Measurements from ENCODE around the gene RAET1L.
"Not testable (repeated sequence)": the region's sequence is repeated elsewhere in the genome, so short reads cannot be mapped to it uniquely, and the experiment has no call there.

The RAET1L gene

DNA sequence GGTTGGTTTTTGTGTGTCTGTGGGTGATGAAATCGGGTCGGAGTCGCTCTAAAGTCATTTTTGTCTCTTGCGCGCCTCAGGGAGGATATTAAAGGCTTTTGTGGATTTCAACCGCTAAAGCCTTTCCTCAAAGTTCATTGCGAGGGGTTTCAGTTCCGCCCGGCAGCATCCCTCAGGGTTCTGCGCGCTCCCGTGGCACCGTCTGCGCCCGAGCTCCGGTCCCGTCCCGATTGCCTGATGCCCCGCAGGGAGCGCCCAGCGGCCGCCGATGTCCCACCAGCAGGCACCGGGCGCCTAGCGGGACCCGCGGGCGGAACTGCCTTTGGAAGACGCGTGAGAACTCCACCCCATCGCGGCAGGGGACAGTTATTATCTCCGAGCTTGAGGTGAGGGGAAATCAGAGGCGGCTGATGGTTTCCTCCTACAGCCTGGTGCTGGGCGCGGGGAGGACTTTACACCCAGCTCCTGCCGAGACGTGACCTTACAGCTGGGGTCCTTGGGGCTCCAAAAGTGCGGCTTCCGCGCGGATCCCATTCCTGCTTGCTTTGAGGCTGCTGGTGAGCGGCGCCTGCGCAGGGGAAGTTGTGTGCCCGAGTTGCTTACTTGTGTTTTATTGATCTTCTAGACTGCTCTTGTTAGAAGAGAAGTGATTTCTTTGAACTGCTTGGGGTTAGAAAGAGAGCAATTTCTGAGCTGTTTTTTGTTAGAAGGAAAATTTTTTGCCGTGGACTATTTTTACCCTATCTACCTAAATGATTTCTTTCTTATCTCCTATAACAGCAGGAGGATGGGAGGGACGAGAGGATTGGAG lies 34.5 kb downstream of the RAET1L start:
- no peak for DNase-seq

DNA sequence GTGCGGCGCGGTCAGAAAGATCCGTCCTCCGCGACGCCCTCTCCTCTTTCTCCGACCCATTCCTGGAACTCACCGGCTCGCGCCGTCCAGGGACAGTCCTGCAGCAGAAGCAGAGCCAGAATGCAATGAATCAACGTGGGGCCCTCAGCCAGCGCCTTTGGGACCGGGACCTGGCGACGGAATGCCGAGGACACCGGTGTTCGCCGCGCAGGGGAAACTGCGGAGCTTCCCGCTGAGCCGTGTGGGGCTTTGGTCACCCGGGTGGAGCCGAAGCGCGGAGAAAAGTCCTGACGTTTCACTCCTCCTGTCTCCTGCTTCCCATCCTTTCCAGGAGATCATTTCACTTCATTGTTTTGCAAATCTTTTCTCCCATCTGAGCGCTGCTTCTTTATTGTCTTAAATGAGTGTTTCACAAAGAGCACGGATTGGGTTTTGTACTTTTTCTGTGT lies 35.1 kb downstream of the RAET1L start:
- DNase-seq = no peak

DNA sequence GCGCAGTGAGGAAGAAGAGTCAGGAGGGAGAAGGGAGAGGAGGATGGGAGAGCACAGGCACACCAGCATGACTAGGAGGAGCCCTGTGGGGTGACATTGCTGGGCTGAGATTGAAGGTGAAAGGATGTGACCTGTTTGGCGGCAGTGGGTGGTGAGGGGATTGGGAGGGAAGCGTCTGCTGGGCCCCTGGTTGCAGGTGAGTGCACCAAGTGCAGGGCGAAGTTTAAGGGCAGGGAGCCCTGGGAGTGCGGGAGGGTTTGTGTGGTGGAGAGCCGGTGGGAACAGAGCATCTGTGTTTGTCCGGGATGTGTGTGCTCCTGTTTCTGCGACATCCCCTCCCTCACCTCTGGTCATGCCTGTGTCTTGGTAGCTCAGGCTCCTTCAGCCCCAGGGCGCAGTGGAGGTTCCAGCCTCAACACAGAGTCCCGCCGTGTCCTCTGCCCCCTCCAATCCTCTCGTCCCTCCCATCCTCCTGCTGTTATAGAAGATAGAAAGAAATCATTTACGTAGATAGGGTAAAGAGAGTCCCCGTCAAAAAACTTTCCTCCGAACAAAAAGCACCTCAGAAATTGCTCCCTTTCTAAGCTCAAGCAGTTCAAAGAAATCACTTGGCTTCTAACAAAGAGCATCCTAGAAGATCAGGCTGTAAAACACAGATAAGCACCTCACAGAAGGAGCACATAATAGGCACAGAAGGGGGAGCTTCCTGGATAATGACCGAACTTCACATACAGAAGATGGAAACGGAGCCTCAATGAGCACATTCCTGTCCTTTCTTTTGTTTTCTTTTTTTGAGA lies 36.6 kb downstream of the RAET1L start:
- no peak for DNase-seq

DNA sequence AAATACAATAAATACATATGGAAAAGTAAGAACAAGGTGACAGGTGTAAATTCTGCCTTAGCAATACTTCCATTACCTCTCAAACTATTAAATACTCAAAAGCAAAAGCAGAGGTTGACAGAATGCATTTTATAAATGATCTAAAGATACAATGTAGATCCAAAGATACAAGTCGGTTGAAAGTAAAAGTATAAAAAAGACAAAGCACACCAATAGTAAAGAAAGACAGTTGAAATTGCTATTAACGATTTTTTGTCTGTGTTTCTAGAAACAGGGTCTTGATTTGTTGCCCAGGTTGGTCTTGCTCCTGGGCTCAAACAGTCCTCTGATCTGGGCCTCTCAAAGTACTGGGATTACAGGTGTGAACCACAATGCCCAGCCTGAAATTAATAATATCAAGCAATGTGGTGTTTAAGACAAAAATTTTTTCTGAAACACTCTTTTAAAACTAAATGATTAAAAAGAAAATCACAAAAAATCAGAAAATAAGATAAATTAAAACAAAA lies 37.7 kb downstream of the RAET1L start:
- DNase-seq = no peak

GRCh38 chr6:149985481-149985937 lies 39.8 kb downstream of the RAET1L start:
- DNase-seq = no peak

GRCh38 chr6:149984773-149985172 lies 40.6 kb downstream of the RAET1L start:
- DNase-seq = no peak

DNA sequence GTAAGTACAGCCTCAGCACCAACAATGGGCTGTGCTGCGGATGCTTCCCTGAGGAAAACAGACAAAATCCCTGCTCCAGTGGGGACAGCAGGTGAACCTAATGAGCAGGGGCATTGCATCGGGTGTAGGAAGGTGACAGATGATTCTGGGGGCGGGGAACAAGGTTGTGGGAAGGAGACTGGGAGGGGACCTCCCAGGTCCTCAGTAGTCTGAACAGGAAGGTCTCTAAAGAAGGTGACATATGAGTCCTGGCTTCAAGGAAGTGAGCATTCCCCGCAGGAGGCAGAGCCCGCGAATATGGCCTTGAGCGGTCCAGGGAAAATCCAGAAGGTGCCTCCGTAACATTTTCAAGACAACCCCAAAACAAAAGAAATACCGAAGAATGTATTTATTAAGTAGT lies 42.2 kb downstream of the RAET1L start:
- DNase-seq = no peak

GRCh38 chr6:149979293-149979692 lies 46.0 kb downstream of the RAET1L start:
- DNase-seq = no peak

DNA sequence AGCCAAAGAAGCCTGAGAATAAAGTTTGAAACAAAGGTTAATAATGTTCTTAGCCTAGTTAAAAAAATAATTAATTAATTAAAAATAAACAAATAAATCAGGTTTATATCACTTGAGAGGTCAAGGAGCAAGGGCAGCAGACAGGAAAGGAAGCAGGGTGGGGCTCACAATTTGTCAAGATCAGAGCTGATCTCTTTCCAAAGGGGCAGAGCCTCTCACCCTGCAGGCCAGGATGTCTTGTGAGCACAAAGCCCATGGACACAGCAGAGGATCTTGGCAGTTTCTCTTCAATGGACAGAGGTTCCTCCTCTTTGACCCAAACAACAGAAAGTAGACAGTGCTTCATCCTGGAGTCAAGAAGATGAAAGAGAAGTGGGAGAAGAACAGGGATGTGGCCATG lies 46.7 kb downstream of the RAET1L start:
- no peak for DNase-seq

DNA sequence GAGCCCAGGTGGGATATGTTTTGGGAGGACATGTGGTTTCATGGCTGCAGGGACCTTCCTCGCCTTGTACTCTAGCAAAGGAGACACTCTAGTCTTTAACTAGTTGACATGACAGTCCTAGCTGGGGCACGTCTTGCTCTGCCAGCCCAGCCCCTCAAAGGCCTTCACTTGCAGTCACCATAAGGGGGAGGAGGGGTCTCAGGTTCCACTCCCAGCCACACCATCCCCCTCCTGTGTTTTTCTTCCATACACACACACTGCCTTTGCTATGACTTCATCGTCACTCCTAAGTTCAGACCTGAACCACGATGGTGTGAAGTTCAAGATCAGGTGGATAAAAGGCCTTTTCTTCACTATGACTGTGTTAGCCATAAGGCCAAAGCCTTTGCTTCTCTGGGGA lies 48.1 kb downstream of the RAET1L start:
- DNase-seq = no peak

- DNase-seq = no peak
These were observed 49.9 kb downstream of the RAET1L start for GRCh38 chr6:149975400-149975799.

DNA sequence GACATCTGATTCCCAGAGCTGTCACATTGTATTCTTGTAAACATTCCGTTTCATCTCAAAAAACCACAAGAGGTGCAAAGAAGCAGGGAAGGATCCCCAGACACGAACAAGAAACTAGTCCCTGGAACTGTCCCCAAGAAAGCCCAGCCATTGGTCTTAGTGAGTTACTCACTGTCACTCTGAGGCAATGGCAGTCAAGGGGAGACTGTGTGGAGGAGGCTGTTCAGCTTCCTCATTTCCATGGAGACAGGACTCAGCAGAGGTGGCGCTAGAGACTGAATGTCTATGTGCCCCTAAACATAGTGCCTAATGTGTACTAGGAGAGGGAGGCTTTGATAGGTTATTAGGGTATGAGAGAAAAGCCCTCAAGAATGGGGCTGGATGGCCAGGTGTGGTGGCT lies 50.5 kb downstream of the RAET1L start:
- no peak for DNase-seq

DNA sequence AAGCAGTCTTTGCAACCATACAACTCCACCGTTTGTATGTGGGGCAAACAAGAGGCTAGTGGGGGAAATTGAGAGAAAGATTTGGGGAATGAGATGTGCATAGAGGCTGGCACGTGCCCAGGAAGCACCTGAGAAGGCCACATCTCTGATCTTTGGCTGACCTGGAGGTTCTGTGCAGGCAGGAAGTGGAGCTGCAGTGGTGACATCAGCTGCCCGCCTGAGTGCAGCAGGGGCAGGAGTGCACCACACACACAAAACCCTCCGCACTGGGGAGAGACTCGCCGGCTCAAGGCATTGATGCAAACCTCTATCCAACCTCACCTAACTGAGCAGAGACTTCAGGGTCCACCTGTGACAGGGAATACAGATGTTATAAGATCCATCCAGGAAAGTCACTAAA lies 50.9 kb downstream of the RAET1L start:
- not testable (repeated sequence) for DNase-seq

- DNase-seq = no peak
These were observed 55.7 kb downstream of the RAET1L start for GRCh38 chr6:149969635-149970034.

DNA sequence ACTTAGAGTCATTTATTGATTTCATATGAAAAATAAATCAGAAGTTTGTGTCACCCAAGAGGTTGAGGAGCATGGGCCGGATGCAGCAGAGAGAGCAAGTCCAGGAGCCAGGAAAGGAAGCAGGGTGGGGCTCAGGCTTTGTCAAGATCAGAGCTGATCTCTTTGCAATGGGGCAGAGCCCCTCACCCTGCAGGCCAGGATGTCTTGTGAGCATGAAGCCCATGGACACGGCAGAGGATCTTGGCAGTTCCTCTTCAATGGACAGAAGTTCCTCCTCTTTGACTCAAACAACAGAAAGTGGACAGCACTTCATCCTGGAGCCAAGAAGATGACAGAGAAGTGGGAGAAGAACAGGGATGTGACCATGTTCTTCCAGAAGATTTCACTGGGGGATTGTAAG lies 56.4 kb downstream of the RAET1L start:
- not testable (repeated sequence) for DNase-seq

Measured in stimulated activated CD4-positive, alpha-beta T cell treated with anti-CD3 and anti-CD28 coated beads, Interleukin-4, amount 100 ng/mL, for 4 hours (primary cell).